Keratinocyte (primary cell): Measurements from ENCODE around the gene PRAMEF20. TPM values are rescaled to one million over a fixed set of nuclear protein-coding genes. Genes with fewer than 3 reads are reported as not detected.

ENCODE experiments used
- DNase-seq: peaks from one replicate; pipeline ENCODE4 v3.0.0-alpha.2; 2011; ENCODE audit warnings: low read depth, missing footprints, low spot score
- FAIRE-seq: peaks from 2 replicates; lab custom pipeline; 2011; peaks lifted over from hg19 to GRCh38; lab: Jason Lieb, UNC
- H2AFZ ChIP-seq: 2 replicates; pipeline ENCODE4 v1.6.0; 2012; ENCODE audit warnings: low read length, control low read depth, inconsistent platforms; ENCODE audit not compliant: control insufficient read depth
- H3K27ac ChIP-seq: 2 replicates; pipeline ENCODE4 v1.5.1; 2011; ENCODE audit warnings: low read length; ENCODE audit not compliant: control insufficient read depth, insufficient read depth
- H3K27me3 ChIP-seq: 3 replicates; pipeline ENCODE4 v1.6.0; 2011; ENCODE audit warnings: low read length; ENCODE audit not compliant: control insufficient read depth, insufficient read depth; ENCODE audit errors: extremely low read depth
- H3K36me3 ChIP-seq, 2 experiments: 2 replicates in 1 of 2; 3 replicates in 1 of 2; pipeline ENCODE4 v1.5.1; 2011; ENCODE audit warnings: low read length in 2 of 2, mild to moderate bottlenecking in 1 of 2; ENCODE audit not compliant: control insufficient read depth in 2 of 2, insufficient read depth in 2 of 2; ENCODE audit errors: extremely low read depth in 1 of 2
- H3K4me1 ChIP-seq: 3 replicates; pipeline ENCODE4 v1.5.1; 2011; ENCODE audit warnings: low read length; ENCODE audit not compliant: control insufficient read depth, insufficient read depth; ENCODE audit errors: extremely low read depth
- H3K4me2 ChIP-seq: 3 replicates; pipeline ENCODE4 v1.6.0; 2011; ENCODE audit warnings: low read depth, low read length; ENCODE audit not compliant: control insufficient read depth, insufficient read depth; ENCODE audit errors: extremely low read depth
- H3K4me3 ChIP-seq, 3 experiments: fragments of 200-600 bp in 1 of 3; sonication (generic) in 1 of 3; 2 replicates in 2 of 3; 3 replicates in 1 of 3; pipeline ENCODE4 v1.5.1; 2011 to 2016; ENCODE audit warnings: low read length in 3 of 3, mild to moderate bottlenecking in 3 of 3, control low read depth in 2 of 3, inconsistent platforms in 1 of 3, low read depth in 1 of 3, mixed read lengths in 1 of 3, mixed run types in 1 of 3, moderate library complexity in 1 of 3; ENCODE audit not compliant: control insufficient read depth in 2 of 3, insufficient read depth in 2 of 3; ENCODE audit errors: extremely low read depth in 1 of 3
- H3K79me2 ChIP-seq: 2 replicates; pipeline ENCODE4 v1.6.0; 2012; ENCODE audit warnings: low read length; ENCODE audit not compliant: control insufficient read depth, insufficient read depth
- H3K9ac ChIP-seq: 3 replicates; pipeline ENCODE4 v1.6.0; 2011; ENCODE audit warnings: low read length; ENCODE audit not compliant: control insufficient read depth, insufficient read depth; ENCODE audit errors: extremely low read depth
- H3K9me1 ChIP-seq: 3 replicates; pipeline ENCODE4 v1.6.0; 2011; ENCODE audit warnings: low read length; ENCODE audit not compliant: control insufficient read depth, insufficient read depth; ENCODE audit errors: extremely low read depth
- H3K9me3 ChIP-seq: 2 replicates; pipeline ENCODE4 v1.5.1; 2012; ENCODE audit warnings: low read depth, low read length; ENCODE audit not compliant: control insufficient read depth
- H4K20me1 ChIP-seq: 3 replicates; pipeline ENCODE4 v1.6.0; 2011; ENCODE audit warnings: low read length; ENCODE audit not compliant: control insufficient read depth, insufficient read depth; ENCODE audit errors: extremely low read depth
- CTCF ChIP-seq, 3 experiments: IDR thresholded peaks in 1 of 3; conservative IDR thresholded peaks in 1 of 3; optimal IDR thresholded peaks in 1 of 3; 2 replicates in 2 of 3; 3 replicates in 1 of 3; pipeline versions ENCODE3 to v1.5.1; 2011; ENCODE audit warnings: low read length in 3 of 3, mild to moderate bottlenecking in 3 of 3, moderate library complexity in 2 of 3, control low read depth in 1 of 3, inconsistent platforms in 1 of 3; ENCODE audit not compliant: insufficient read depth in 2 of 3; ENCODE audit errors: extremely low read depth in 1 of 3
- EZH2 ChIP-seq: IDR thresholded peaks from one replicate; pipeline ENCODE4 v1.6.1; 2012; ENCODE audit warnings: inconsistent platforms, mild to moderate bottlenecking, low read length, moderate library complexity
- dilution Hi-C: fragments of 300-500 bp; cut with MboI; formaldehyde crosslinking; loops from one replicate; pipeline ENCODE4 v1.7.0; 2020; ENCODE audit warnings: low sequenced_read_pairs; ENCODE audit not compliant: extremely low pct_ligation_motif_present
- polyA plus RNA-seq, 5 experiments: library from polyadenylated mRNA; depleted of rRNA in 3 of 5; stranded (reverse) in 3 of 5; stranded (forward) in 1 of 5; unstranded in 1 of 5; fragments of >200 nt; gene quantifications; 1 replicate in 1 of 5; 2 replicates in 3 of 5; 3 replicates in 1 of 5; pipeline versions ENCODE4 v1.2.1 to v1.2.3, GENCODE V29; 2011 to 2012; ENCODE audit warnings: missing spikeins in 2 of 5, low read depth in 1 of 5, low replicate concordance in 1 of 5

PRAMEF20 gene
- polyA plus RNA-seq, 1 donor (not counting 4 experiments of a cell fraction or from before 2014, with no cell fraction given) = not detected

GRCh38 chr1:13456904-13457532 is 46.8 kb downstream of the PRAMEF20 start:
- Histone ChIP-seq H3K9me3 (no peaks in the 10 kb centered on the region), H4K20me1 (no peaks in the 10 kb centered on the region), H3K9me1 (no peaks in the 10 kb centered on the region), H3K4me2 (no peak overlapping the region), H3K79me2 (no peaks in the 10 kb centered on the region), H3K4me3 (no peak overlapping the region), H3K4me1 (no peaks in the 10 kb centered on the region), H3K27me3 (no peaks in the 10 kb centered on the region), H3K9ac (no peak overlapping the region), H2AFZ (no peak overlapping the region), H3K27ac (no peak overlapping the region), H3K36me3 (no peaks in the 10 kb centered on the region)
- FAIRE-seq (no peak), DNase-seq (no peak)
- TF ChIP-seq EZH2 = no peak
- dilution Hi-C loops = no loop called here

- Histone ChIP-seq H3K4me2 (no peak overlapping the region), H3K79me2 (no peaks in the 10 kb centered on the region), H3K9me3 (no peaks in the 10 kb centered on the region), H3K4me1 (no peaks in the 10 kb centered on the region), H3K9me1 (no peaks in the 10 kb centered on the region), H3K27ac (no peak overlapping the region), H4K20me1 (no peaks in the 10 kb centered on the region), H3K9ac (no peak overlapping the region), H3K36me3 (no peaks in the 10 kb centered on the region), H3K27me3 (no peaks in the 10 kb centered on the region), H2AFZ (no peak overlapping the region), H3K4me3 (no peak overlapping the region)
- dilution Hi-C loops = no loop called here
- FAIRE-seq = no peak
- TF ChIP-seq CTCF (optimal IDR thresholded peaks at IDR 0.05 in 1 of 3, IDR thresholded peaks at IDR 0.05 in 1 of 3, conservative IDR thresholded peaks at IDR 0.05 in 1 of 3; ENCODE audit: extremely low read depth in 1 of 3, insufficient read depth in 2 of 3, low read length in 3 of 3) (no peak), EZH2 (no peak)
- DNase-seq = no peak
These were observed 51.7 kb downstream of the PRAMEF20 start for GRCh38 chr1:13461977-13462376.

DNA sequence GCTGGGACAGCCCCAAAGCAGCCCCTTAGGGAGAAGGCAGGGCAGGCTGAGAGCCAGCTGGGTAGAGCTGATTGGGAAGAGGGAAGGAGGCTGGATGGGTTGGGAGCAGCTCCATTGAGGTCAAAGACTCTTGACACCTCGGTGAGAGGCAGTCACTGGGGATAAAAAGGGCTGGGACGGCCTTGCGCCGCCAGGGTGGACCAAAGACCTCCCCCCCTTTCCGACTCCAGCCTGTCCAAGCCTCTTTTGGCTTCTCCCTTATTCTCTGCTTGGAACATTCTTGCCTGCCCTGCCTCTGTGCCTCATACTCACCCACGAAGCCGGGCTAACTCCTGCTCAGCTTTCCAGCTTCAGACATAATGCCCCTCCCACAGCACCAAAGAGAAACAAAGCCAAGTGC is 52.4 kb downstream of the PRAMEF20 start:
- Histone ChIP-seq H2AFZ (no peak overlapping the region), H3K4me2 (no peak overlapping the region), H3K27ac (no peak overlapping the region), H3K36me3 (no peaks in the 10 kb centered on the region), H3K9me1 (no peaks in the 10 kb centered on the region), H3K27me3 (no peaks in the 10 kb centered on the region), H3K79me2 (no peaks in the 10 kb centered on the region), H3K9ac (no peak overlapping the region), H4K20me1 (no peaks in the 10 kb centered on the region), H3K9me3 (no peaks in the 10 kb centered on the region), H3K4me1 (no peaks in the 10 kb centered on the region), H3K4me3 (no peak overlapping the region)
- dilution Hi-C loops = no loop called here
- FAIRE-seq (no peak), DNase-seq (no peak)
- TF ChIP-seq EZH2 (no peak), CTCF (optimal IDR thresholded peaks at IDR 0.05 in 1 of 3, IDR thresholded peaks at IDR 0.05 in 1 of 3, conservative IDR thresholded peaks at IDR 0.05 in 1 of 3; ENCODE audit: extremely low read depth in 1 of 3, insufficient read depth in 2 of 3, low read length in 3 of 3) (no peak)
